ENCODE data around the gene MFSD1. TPM values are rescaled to one million over a fixed set of nuclear protein-coding genes. Genes with fewer than 3 reads are reported as not detected.

MFSD1 gene
- total and polyA plus RNA-seq, 2 of the 8 experiments (the other 6 are each of a cell fraction or from before 2014, with no cell fraction given), result 9.3 to 11.5 TPM

- Histone ChIP-seq H2BK15ac (ENCODE audit: low read length) (no peak overlapping the region), H3K14ac (ENCODE audit: insufficient read length) (no peak overlapping the region), H3K56ac (replicated peaks; ENCODE audit: insufficient read length, low read depth, low read length) (no peak overlapping the region), H3K23ac (ENCODE audit: insufficient read length) (no peak overlapping the region), H4K91ac (replicated peaks; ENCODE audit: insufficient read length, low read length) (no peak overlapping the region), H3K9me3 (ENCODE audit: insufficient read depth in 2 of 2, low read depth in 1 of 2, low read length in 1 of 2) (no peaks in the 10 kb centered on the region), H3K4me1 (replicated peaks in 1 of 4; ENCODE audit: control insufficient read depth in 3 of 4, insufficient read depth in 4 of 4, low read length in 3 of 4) (peaks cover 3 to 7% (median 7%) of the 10 kb centered on the region in 4 experiments; a peak in 4 of 7 replicates), H4K5ac (ENCODE audit: insufficient read length, low read depth, low read length) (no peak overlapping the region), H3K4me2 (ENCODE audit: insufficient read depth in 1 of 2, low read depth in 2 of 2, low read length in 2 of 2) (no peak overlapping the region), H3K9ac (replicated peaks in 1 of 4; ENCODE audit: extremely low read depth in 1 of 4, low read depth in 3 of 4, low read length in 3 of 4) (no peak overlapping the region), H3K27ac (ENCODE audit: low read depth, low read length) (no peak overlapping the region), H3K79me1 (ENCODE audit: low read depth, low read length) (no peaks in the 10 kb centered on the region), H2BK5ac (ENCODE audit: low read depth, low read length) (no peak overlapping the region), H3K4ac (replicated peaks; ENCODE audit: insufficient read length, low read depth, low read length) (no peak overlapping the region), H2BK120ac (replicated peaks; ENCODE audit: low read depth, low read length) (no peak overlapping the region), H2AK5ac (ENCODE audit: low read depth, low read length) (no peak overlapping the region), H4K8ac (ENCODE audit: extremely low read depth, insufficient read depth, low read length) (no peak overlapping the region), H3K36me3 (ENCODE audit: control insufficient read depth in 2 of 4, insufficient read depth in 4 of 4, low read length in 3 of 4) (no peaks in the 10 kb centered on the region), H4K20me1 (replicated peaks in 1 of 2; ENCODE audit: control insufficient read depth in 1 of 2, insufficient read depth in 2 of 2, low read length in 2 of 2) (no peaks in the 10 kb centered on the region), H3K23me2 (ENCODE audit: low read depth, low read length) (no peaks in the 10 kb centered on the region), H2BK12ac (ENCODE audit: low read depth, low read length) (no peak overlapping the region), H2AFZ (ENCODE audit: low read length) (no peak overlapping the region), H2BK20ac (ENCODE audit: low read length) (no peak overlapping the region), H3K18ac (ENCODE audit: extremely low read depth, low read length) (no peak overlapping the region), H3K79me2 (ENCODE audit: control insufficient read depth in 1 of 2, insufficient read depth in 2 of 2, low read length in 2 of 2) (no peaks in the 10 kb centered on the region), H3K4me3 (ENCODE audit: extremely low read depth in 1 of 4, insufficient read depth in 2 of 4, low read depth in 3 of 4, low read length in 4 of 4) (no peak overlapping the region), H3K27me3 (replicated peaks in 1 of 4; ENCODE audit: control insufficient read depth in 3 of 4, extremely low read depth in 1 of 4, insufficient read depth in 3 of 4, low read length in 3 of 4) (no peaks in the 10 kb centered on the region)
- FAIRE-seq, result no peak
- ChIA-PET CTCF (ENCODE audit: partially characterized antibody) (interaction anchor here (1.6 to 3.7 kb wide), 4 partner anchors 12 to 39 kb away, joined by 4 to 21 read pairs (median 6); no protein-coding TSS in a partner anchor), POLR2A (ENCODE audit: partially characterized antibody) (interaction anchor here (0.8 kb wide), 1 partner anchor 12 kb away, joined by 3 read pairs; no protein-coding TSS in a partner anchor)
- no peak for DNase-seq (ENCODE audit: low read depth in 1 of 2, low spot score in 2 of 2)
- WGBS, 2 experiments (ENCODE audit: extremely low coverage in 1 of 2, insufficient coverage in 1 of 2, insufficient read length in 1 of 2, insufficient replicate concordance in 2 of 2, low coverage in 1 of 2, low lambda C conversion rate in 2 of 2, missing lambda C conversion rate in 1 of 2), result 91% methylated on average over 3 of the region's 3 CpGs; no CpG with 5 or more reads in 1 of the 2 experiments
- TF ChIP-seq RBBP5 (IDR thresholded peaks at IDR 0.05; ENCODE audit: borderline replicate concordance, low read depth, low read length) (no peak), HDAC2 (IDR thresholded peaks at IDR 0.05; ENCODE audit: borderline replicate concordance in 1 of 2, low read depth in 2 of 2, low read length in 2 of 2) (no peak), CEBPB (IDR thresholded peaks at IDR 0.05; ENCODE audit: low read depth, low read length) (no peak), JUND (IDR thresholded peaks at IDR 0.05; ENCODE audit: low read length) (no peak), SIRT6 (IDR thresholded peaks at IDR 0.05; ENCODE audit: low read length) (no peak), YY1 (IDR thresholded peaks at IDR 0.05; ENCODE audit: low read depth, low read length) (no peak), GABPA (IDR thresholded peaks at IDR 0.05; ENCODE audit: borderline replicate concordance, insufficient read depth, low read length) (no peak)
- TF ChIP-seq, protein P1, sequence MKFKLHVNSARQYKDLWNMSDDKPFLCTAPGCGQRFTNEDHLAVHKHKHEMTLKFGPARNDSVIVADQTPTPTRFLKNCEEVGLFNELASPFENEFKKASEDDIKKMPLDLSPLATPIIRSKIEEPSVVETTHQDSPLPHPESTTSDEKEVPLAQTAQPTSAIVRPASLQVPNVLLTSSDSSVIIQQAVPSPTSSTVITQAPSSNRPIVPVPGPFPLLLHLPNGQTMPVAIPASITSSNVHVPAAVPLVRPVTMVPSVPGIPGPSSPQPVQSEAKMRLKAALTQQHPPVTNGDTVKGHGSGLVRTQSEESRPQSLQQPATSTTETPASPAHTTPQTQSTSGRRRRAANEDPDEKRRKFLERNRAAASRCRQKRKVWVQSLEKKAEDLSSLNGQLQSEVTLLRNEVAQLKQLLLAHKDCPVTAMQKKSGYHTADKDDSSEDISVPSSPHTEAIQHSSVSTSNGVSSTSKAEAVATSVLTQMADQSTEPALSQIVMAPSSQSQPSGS (IDR thresholded peaks at IDR 0.05; ENCODE audit: low read length), result no peak
- TF ChIP-seq, protein P2, sequence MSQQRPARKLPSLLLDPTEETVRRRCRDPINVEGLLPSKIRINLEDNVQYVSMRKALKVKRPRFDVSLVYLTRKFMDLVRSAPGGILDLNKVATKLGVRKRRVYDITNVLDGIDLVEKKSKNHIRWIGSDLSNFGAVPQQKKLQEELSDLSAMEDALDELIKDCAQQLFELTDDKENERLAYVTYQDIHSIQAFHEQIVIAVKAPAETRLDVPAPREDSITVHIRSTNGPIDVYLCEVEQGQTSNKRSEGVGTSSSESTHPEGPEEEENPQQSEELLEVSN (IDR thresholded peaks at IDR 0.05), result no peak
These were observed 36.2 kb upstream of the MFSD1 start for GRCh38 chr3:158765518-158766205.

Data from H1 (cell line).